GM12892 (cell line): Measurements from ENCODE around the gene FOXO6.

Experiments used
- POLR2A ChIP-seq: IDR thresholded peaks from 2 replicates; pipeline ENCODE4 v1.6.1; 2011; ENCODE audit warnings: low read depth, low read length, control low read depth
- POLR2AphosphoS5 ChIP-seq: IDR thresholded peaks from 2 replicates; pipeline ENCODE4 v1.6.1; 2011; ENCODE audit warnings: low read depth, low read length, control low read depth
- TAF1 ChIP-seq: IDR thresholded peaks from 2 replicates; pipeline ENCODE4 v1.6.1; 2011; ENCODE audit warnings: low read depth, mild to moderate bottlenecking, control low read depth, low read length, borderline replicate concordance

GRCh38 chr1:41344708-41345159 lies 16.5 kb upstream of the FOXO6 start:
- TF ChIP-seq POLR2AphosphoS5 (no peak), POLR2A (no peak), TAF1 (no peak)
